NT2/D1 (cell line): Measurements from ENCODE around the gene IL18R1.

ENCODE experiments used
- SUZ12 ChIP-seq: IDR thresholded peaks from 2 replicates; pipeline ENCODE4 v1.6.1; 2011; ENCODE audit not compliant: insufficient read length, insufficient read depth; ENCODE audit errors: extremely low read depth
- ZNF274 ChIP-seq: IDR thresholded peaks from 2 replicates; pipeline ENCODE4 v1.6.1; 2011; ENCODE audit warnings: mild to moderate bottlenecking, low read depth, low read length

DNA sequence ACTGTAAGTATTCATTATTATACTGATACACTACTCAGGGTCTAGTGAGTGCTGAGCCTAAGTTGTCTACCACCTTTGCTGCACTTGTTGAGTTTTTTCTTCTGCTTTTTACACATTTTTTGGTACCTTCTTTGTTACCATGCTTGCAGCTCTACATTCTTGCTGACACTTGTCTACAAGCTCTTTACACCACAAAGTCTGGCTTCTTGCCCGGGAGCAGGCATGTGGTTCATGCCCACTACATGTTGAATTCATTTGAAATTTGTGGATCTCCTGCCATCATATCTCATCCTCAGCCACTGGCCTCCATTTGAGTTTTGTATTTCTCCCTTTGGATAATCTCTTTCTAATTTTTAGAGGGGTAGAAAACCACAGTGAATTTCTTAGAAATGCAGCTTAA, 29.9 kb downstream of the IL18R1 start:
- no peak for TF ChIP-seq SUZ12
- TF ChIP-seq ZNF274: no peak
